Measurements from ENCODE around the gene CFAP99.
A peak's percentile ranks its signal among the peaks of the same experiment; 100 is the strongest.
"Not testable (repeated sequence)": the region's sequence is repeated elsewhere in the genome, so short reads cannot be mapped to it uniquely, and the experiment has no call there.

The CFAP99 gene

DNA sequence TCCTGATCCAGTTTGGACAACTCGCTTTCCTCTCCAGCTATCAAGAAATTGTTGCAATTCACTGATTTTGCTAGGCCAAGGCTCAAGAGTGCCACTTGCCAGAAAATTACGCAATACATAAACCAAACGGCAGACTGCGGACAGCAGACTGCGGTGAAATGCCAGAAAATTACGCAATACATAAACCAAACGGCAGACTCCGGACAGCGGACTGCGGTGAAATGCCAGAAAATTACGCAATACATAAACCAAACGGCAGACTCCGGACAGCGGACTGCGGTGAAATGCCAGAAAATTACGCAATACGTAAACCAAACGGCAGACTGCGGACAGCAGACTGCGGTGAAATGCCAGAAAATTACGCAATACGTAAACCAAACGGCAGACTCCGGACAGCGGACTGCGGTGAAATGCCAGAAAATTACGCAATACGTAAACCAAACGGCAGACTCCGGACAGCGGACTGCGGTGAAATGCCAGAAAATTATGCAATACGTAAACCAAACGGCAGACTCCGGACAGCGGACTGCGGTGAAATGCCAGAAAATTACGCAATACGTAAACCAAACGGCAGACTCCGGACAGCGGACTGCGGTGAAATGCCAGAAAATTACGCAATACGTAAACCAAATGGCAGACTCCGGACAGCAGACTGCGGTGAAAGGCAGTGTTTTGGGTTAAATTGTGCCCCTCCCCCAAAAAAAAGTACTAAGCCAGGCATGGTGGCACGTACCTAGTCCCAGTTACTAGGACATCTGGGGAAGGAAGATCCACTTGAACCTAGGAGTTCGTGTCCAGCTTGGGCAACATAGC is 11.4 kb downstream of the CFAP99 start:
- not testable (repeated sequence) for H3K36me3 ChIP-seq (ENCODE audit: control insufficient read depth, insufficient read depth, low read length)

DNA sequence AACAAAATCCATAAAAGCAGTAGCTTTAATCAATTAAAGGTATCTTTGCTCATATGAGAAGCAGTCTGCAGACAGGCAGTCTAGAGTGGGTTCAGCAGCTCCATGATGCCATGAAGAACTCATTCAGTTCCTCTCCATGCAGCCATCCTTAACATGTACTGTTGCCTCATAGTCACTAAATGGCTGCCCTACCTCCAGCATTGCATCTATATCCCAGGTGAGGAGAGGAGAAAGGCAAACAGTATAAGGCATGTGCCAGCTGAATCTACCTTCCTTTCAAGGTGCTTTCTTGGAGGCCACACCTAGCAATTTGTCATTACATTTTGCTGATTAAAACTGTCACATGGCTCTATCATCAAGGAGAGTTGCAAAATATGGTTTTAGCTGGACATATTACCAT is 13.2 kb downstream of the CFAP99 start:
- Histone ChIP-seq H3K9me3 (ENCODE audit: control insufficient read depth, low read length) (no peaks in the 10 kb centered on the region), H3K36me3 (ENCODE audit: control insufficient read depth, insufficient read depth, low read length) (no peaks in the 10 kb centered on the region), H3K4me3 (ENCODE audit: extremely low read depth, insufficient read depth, low read length, poor library complexity, severe bottlenecking) (no peak overlapping the region), H3K27ac (ENCODE audit: low read depth, low read length, severe bottlenecking) (no peak overlapping the region), H3K4me1 (ENCODE audit: control insufficient read depth, insufficient read depth, low read length, poor library complexity, severe bottlenecking) (peaks cover 5% of the 10 kb centered on the region)

More for the DNA sequence above, 11.4 kb downstream of the CFAP99 start:
- WGBS, 2 experiments (ENCODE audit: insufficient coverage in 2 of 2) = 96% methylated on average over 8 to 16 of the region's 49 CpGs
- not testable (repeated sequence) for H3K9me3 ChIP-seq (ENCODE audit: control insufficient read depth, low read length); H3K4me1 ChIP-seq (ENCODE audit: control insufficient read depth, insufficient read depth, low read length, poor library complexity, severe bottlenecking); H3K4me3 ChIP-seq (ENCODE audit: extremely low read depth, insufficient read depth, low read length, poor library complexity, severe bottlenecking); H3K27ac ChIP-seq (ENCODE audit: low read depth, low read length, severe bottlenecking)

DNA sequence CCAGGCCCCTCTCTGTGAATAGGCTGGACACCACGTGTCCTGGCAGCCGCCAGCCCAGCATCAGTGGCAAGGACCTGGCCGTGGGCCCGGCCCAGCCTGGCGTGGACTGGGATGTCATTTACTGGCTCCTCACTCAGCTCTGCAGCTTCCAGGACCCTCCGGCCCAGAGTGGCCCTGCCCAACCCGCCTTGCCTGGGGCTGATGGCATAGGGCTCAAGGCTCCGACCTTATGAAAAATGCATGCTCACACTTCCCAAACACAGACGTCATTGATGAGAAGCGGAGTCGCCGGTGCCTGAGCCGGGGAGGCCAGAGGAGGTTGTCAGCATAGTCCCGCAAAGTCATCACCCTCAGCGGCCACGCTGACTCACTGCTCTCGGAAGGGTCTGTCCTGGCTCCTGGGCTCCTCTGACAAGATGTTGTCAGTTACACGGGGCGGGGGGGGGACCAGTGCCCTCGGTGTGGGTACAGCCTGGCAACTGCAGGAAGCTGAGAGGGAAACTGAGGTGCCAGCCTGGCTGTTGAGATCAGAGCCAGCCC is 14.3 kb downstream of the CFAP99 start:
- Histone ChIP-seq H3K36me3 (ENCODE audit: control insufficient read depth, insufficient read depth, low read length) (no peaks in the 10 kb centered on the region), H3K4me1 (ENCODE audit: control insufficient read depth, insufficient read depth, low read length, poor library complexity, severe bottlenecking) (peaks cover 5% of the 10 kb centered on the region), H3K9me3 (ENCODE audit: control insufficient read depth, low read length) (no peaks in the 10 kb centered on the region), H3K4me3 (ENCODE audit: extremely low read depth, insufficient read depth, low read length, poor library complexity, severe bottlenecking) (no peak overlapping the region), H3K27ac (ENCODE audit: low read depth, low read length, severe bottlenecking) (peak overlapping the region; percentile 10)
- 68 to 80% methylated on average over 12 to 19 of the region's 20 CpGs for WGBS, 2 experiments (ENCODE audit: insufficient coverage in 2 of 2)

DNA sequence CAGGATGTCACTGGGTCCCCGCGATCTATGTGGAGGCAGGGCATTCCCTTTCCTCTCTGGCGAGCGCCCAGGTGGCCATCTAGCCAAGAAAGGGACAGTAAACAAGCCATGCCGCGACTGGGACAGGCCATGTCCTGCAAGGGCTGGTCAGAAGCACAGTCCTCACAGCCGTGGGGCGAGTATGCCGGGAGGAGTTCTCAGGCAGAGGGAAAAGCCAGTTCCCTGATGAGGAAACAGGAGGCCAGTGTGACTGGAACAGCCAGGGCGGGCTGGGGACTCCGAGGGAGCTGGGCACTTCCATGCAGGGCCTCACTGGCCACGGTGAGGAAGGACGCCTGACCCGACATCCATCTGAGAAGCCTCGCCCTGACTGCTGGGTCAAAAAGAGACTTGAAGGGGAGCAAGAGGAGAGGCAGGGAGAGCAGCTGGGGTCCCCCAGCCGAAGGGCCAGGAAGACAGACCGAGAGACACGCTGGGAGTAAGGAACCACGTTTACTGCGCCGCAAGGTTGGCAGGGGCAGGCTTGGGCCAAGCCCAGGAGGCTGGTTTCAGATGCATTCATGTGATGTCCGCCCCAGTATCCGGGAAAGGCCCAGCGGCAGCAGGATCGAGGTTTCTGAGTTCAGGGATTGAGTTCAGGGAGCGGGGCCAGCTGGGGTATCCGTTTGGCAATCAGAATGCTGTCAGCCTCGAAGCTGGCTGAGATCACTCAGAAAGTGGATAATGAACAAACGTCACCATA is 15.0 kb downstream of the CFAP99 start:
- Histone ChIP-seq H3K4me1 (ENCODE audit: control insufficient read depth, insufficient read depth, low read length, poor library complexity, severe bottlenecking) (peaks cover 5% of the 10 kb centered on the region), H3K36me3 (ENCODE audit: control insufficient read depth, insufficient read depth, low read length) (no peaks in the 10 kb centered on the region), H3K27ac (ENCODE audit: low read depth, low read length, severe bottlenecking) (no peak overlapping the region), H3K9me3 (ENCODE audit: control insufficient read depth, low read length) (no peaks in the 10 kb centered on the region), H3K4me3 (ENCODE audit: extremely low read depth, insufficient read depth, low read length, poor library complexity, severe bottlenecking) (no peak overlapping the region)
- 85 to 88% methylated on average over 28 of the region's 29 CpGs for WGBS, 2 experiments (ENCODE audit: insufficient coverage in 2 of 2)

DNA sequence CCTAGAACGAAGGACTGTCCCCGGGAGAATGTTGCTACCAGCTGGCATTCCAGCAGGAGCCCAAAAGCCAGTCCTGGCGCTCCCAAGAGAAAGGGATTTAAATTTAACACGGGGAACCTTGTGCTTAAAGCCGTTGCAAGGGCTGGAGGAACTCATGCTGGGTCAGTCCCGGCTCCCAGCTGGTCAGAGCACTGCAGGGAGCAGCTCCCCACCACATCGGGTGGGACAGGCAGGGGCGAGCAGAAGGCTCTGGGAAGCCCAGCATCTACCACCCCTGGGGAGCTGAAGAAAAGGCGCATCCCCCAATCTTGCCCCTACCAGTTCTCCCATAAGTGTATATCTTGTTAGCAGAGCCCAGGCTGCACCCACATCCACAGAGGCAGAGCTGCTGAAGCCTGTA is 15.7 kb downstream of the CFAP99 start:
- Histone ChIP-seq H3K27ac (ENCODE audit: low read depth, low read length, severe bottlenecking) (no peak overlapping the region), H3K36me3 (ENCODE audit: control insufficient read depth, insufficient read depth, low read length) (no peaks in the 10 kb centered on the region), H3K4me1 (ENCODE audit: control insufficient read depth, insufficient read depth, low read length, poor library complexity, severe bottlenecking) (peaks cover 5% of the 10 kb centered on the region), H3K4me3 (ENCODE audit: extremely low read depth, insufficient read depth, low read length, poor library complexity, severe bottlenecking) (no peak overlapping the region), H3K9me3 (ENCODE audit: control insufficient read depth, low read length) (no peaks in the 10 kb centered on the region)
- 69 to 79% methylated on average over 6 to 8 of the region's 9 CpGs for WGBS, 2 experiments (ENCODE audit: insufficient coverage in 2 of 2)

DNA sequence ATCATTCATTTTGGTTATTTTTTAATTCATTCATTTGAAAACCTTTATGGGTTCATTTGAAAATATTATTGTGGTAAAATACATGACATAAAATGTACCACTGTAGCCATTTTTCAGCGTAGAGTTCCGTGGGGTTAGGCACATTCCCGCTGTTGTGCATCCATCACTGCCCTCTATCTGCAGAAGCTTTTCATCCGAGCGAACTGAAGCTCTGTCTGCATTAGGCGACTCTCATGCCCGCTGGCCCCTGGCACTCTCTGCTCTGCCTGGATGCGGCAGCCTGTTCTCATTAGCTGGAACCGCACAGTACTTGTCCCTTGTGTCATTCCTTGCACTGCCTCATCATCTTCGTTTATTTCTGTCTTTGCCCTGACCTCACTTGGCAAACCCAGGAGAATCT is 17.5 kb downstream of the CFAP99 start:
- Histone ChIP-seq H3K9me3 (ENCODE audit: control insufficient read depth, low read length) (no peaks in the 10 kb centered on the region), H3K27ac (ENCODE audit: low read depth, low read length, severe bottlenecking) (no peak overlapping the region), H3K4me3 (ENCODE audit: extremely low read depth, insufficient read depth, low read length, poor library complexity, severe bottlenecking) (no peak overlapping the region), H3K4me1 (ENCODE audit: control insufficient read depth, insufficient read depth, low read length, poor library complexity, severe bottlenecking) (peaks cover 5% of the 10 kb centered on the region), H3K36me3 (ENCODE audit: control insufficient read depth, insufficient read depth, low read length) (no peaks in the 10 kb centered on the region)
- 81 to 82% methylated on average over 10 of the region's 10 CpGs for whole genome bisulfite sequencing, 2 experiments (ENCODE audit: insufficient coverage in 2 of 2)

DNA sequence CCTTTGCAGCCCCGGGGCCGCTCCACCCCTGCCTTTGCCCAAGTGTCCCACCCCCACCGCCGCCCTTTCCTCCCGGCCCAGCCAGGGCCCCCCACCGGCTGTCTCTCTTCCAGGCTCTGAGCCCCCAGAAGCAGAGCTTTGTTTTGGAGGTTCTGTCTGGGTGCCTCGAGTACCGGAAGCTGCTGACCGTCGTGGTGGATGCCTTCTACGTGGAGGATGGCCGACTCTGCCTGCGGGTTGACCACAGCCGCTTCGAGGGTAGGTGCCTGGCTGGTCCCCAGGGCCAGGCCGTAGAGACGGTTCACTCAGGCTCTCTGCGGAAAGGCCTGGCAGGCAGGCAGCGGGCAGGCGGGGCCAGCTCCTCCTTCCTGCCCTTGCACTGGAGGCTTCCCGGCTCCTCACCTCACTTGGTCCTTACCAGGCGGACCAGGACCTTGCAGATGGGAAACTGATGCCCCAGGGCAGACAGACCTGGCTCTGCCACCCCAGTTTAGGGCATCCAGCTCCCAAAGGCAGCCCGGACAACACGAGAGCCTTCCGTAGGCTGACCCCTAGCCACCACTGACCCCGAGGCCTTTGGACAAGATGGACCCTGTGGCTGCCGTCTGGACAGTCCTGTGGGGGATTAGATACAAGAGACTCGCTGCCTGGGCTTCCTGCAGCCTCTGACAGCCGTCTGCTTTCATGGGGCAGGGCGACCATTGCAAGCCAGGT is 18.2 kb downstream of the CFAP99 start:
- Histone ChIP-seq H3K4me3 (ENCODE audit: extremely low read depth, insufficient read depth, low read length, poor library complexity, severe bottlenecking) (no peak overlapping the region), H3K27ac (ENCODE audit: low read depth, low read length, severe bottlenecking) (no peak overlapping the region), H3K4me1 (ENCODE audit: control insufficient read depth, insufficient read depth, low read length, poor library complexity, severe bottlenecking) (peaks cover 5% of the 10 kb centered on the region), H3K9me3 (ENCODE audit: control insufficient read depth, low read length) (no peaks in the 10 kb centered on the region), H3K36me3 (ENCODE audit: control insufficient read depth, insufficient read depth, low read length) (no peaks in the 10 kb centered on the region)
- 87 to 93% methylated on average over 20 to 30 of the region's 30 CpGs for WGBS, 2 experiments (ENCODE audit: insufficient coverage in 2 of 2)

DNA sequence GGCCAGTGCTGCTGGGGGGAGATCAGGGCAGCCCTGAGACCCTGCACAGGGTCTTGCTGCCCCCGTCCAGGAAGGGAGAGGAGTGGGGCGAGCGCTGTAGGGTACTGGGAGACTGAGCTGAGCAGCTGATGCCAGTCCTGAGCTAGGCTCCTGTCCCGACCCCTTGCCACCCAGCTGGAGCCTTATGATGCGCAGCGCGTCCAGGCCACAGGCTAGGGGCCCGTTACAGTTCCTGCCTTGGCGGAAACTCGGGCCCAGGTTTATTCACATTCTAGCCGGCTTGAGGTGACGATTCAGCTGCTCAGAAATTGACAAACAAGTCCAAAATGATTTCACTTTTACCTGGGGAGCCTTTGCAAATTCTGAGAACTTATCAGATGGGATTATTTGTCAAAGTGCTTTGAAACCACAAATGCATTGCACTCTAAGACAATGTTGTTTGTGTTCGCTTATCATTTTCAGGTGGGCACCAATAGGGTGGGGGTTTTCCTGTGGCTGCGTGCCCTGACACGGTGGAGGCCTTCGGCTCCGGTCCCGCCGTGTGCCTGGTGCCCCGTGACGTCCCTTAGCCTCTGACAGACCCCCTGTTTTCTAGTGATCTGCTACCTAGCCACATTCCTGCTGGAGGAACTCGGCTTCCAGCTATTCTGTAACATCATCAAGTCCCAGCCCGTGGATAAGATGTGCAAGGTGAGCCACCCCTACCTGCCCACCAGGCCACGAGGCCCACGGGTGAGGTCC is 18.9 kb downstream of the CFAP99 start:
- 85 to 93% methylated on average over 21 to 25 of the region's 25 CpGs for WGBS, 2 experiments (ENCODE audit: insufficient coverage in 2 of 2)
- H3K27ac ChIP-seq (ENCODE audit: low read depth, low read length, severe bottlenecking) = no peak overlapping the region

DNA sequence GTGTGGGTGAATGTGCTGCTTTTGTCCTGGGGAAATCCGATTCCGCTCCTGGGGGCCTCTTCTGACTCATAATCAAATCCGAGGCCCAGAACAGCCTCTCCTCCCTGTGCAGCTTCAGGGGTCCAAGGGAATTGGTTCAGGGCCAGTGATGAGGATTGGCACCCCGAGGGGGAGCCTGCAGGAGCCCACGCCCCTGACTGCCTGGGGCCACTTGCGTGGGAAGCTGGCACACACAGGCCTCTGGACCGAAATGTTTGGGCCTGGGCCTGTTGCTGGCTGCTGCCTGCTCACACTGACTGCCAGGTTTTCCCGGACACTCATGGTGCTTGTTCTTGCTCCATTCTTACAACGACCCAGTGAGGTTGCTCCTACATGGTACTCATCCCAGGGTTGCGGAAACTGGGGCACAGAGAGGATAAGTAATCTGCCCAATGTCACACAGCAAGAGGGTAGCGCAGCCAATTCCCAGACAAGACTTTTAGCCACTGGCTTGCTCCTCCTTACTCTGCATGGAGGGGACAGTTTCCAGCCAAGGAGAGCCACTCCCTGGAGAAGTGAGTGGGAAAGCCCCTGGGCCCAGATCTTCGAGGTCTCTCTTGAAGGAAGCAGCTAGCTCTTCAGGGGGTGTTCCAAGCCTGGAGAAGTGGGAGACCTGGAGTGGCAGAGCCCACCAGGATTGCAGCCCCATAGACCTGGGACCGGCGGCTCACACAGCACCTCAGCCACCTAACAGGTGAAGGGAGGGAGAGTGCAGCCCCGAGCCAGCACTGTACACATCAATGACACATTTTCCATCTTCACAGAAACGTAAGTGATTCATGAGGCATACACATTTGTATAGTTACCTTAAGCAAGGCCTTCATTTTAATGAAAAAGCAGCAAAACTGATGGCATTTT is 20.3 kb downstream of the CFAP99 start:
- Histone ChIP-seq H3K9me3 (ENCODE audit: control insufficient read depth, low read length) (no peaks in the 10 kb centered on the region), H3K4me1 (ENCODE audit: control insufficient read depth, insufficient read depth, low read length, poor library complexity, severe bottlenecking) (no peaks in the 10 kb centered on the region), H3K4me3 (ENCODE audit: extremely low read depth, insufficient read depth, low read length, poor library complexity, severe bottlenecking) (no peak overlapping the region), H3K36me3 (ENCODE audit: control insufficient read depth, insufficient read depth, low read length) (no peaks in the 10 kb centered on the region), H3K27ac (ENCODE audit: low read depth, low read length, severe bottlenecking) (no peak overlapping the region)
- WGBS, 2 experiments (ENCODE audit: insufficient coverage in 2 of 2) = 88 to 93% methylated on average over 12 to 13 of the region's 16 CpGs

More for the DNA sequence above, 18.9 kb downstream of the CFAP99 start:
- Histone ChIP-seq H3K9me3 (ENCODE audit: control insufficient read depth, low read length) (no peaks in the 10 kb centered on the region), H3K36me3 (ENCODE audit: control insufficient read depth, insufficient read depth, low read length) (no peaks in the 10 kb centered on the region), H3K4me3 (ENCODE audit: extremely low read depth, insufficient read depth, low read length, poor library complexity, severe bottlenecking) (no peak overlapping the region), H3K4me1 (ENCODE audit: control insufficient read depth, insufficient read depth, low read length, poor library complexity, severe bottlenecking) (peaks cover 5% of the 10 kb centered on the region)
